OCI-LY7 (cell line): ENCODE results near the gene RNF26. TPM values are rescaled to one million over a fixed set of nuclear protein-coding genes. Genes with fewer than 3 reads are reported as not detected.

ENCODE experiments used
- BruUV-seq: library from RNA; stranded (reverse); fragments of 400-500 nt; replicated peaks from 2 replicates; lab custom pipeline; 2021; lab: Mats Ljungman, UMichigan
- CTCF ChIA-PET: fragments of 300-600 bp; sonication (Branson Sonifier 250); formaldehyde crosslinking; loops from one replicate; lab custom pipeline; 2022; ENCODE audit warnings: antibody characterized with exemption; ENCODE audit not compliant: unreplicated experiment; lab: Charles Lee
- POLR2A ChIA-PET: fragments of 300-600 bp; sonication (Branson Sonifier 250); formaldehyde crosslinking; loops from one replicate; lab custom pipeline; 2022; ENCODE audit warnings: antibody characterized with exemption; lab: Charles Lee
- DNase-seq: peaks from one replicate; pipeline ENCODE4 v3.0.0-alpha.2; 2015; ENCODE audit warnings: low spot score
- H2AFZ ChIP-seq: fragments of 200-600 bp; sonication (generic), shearing (Covaris generic); 2 replicates; pipeline ENCODE4 v1.6.1; 2014; ENCODE audit warnings: mild to moderate bottlenecking, antibody characterized with exemption, low read length, moderate library complexity
- H3K27ac ChIP-seq: fragments of 200-600 bp; sonication (generic); 2 replicates; pipeline ENCODE4 v1.5.1; 2014; ENCODE audit warnings: mixed run types, low read depth, mild to moderate bottlenecking, moderate library complexity, low read length, inconsistent platforms; ENCODE audit not compliant: poor library complexity, severe bottlenecking
- H3K36me3 ChIP-seq: fragments of 200-600 bp; sonication (generic); 2 replicates; pipeline ENCODE4 v1.6.1; 2014; ENCODE audit warnings: mild to moderate bottlenecking, antibody characterized with exemption, low read length, moderate library complexity, mixed read lengths; ENCODE audit not compliant: insufficient read depth
- H3K4me1 ChIP-seq: fragments of 200-600 bp; sonication (generic); 2 replicates; pipeline ENCODE4 v1.5.1; 2014; ENCODE audit warnings: mild to moderate bottlenecking, low read length; ENCODE audit not compliant: insufficient read depth, poor library complexity, severe bottlenecking
- H3K4me2 ChIP-seq: fragments of 200-600 bp; sonication (generic); 2 replicates; pipeline ENCODE4 v1.6.1; 2014; ENCODE audit warnings: mild to moderate bottlenecking, low read length
- H3K4me3 ChIP-seq: fragments of 200-600 bp; sonication (generic); 2 replicates; pipeline ENCODE4 v1.5.1; 2014; ENCODE audit warnings: mild to moderate bottlenecking, low read depth, low read length; ENCODE audit not compliant: poor library complexity, severe bottlenecking
- H3K79me2 ChIP-seq: fragments of 200-600 bp; sonication (generic); 2 replicates; pipeline ENCODE4 v1.6.1; 2016; ENCODE audit warnings: low read depth, mild to moderate bottlenecking, low read length, moderate library complexity, mixed read lengths; ENCODE audit not compliant: insufficient read depth
- H3K9me2 ChIP-seq: fragments of 200-600 bp; sonication (generic); 2 replicates; pipeline ENCODE4 v1.6.1; 2016; ENCODE audit warnings: mild to moderate bottlenecking, low read length, mixed read lengths; ENCODE audit not compliant: insufficient read depth
- H3K9me3 ChIP-seq: fragments of 200-600 bp; sonication (generic); 2 replicates; pipeline ENCODE4 v1.6.1; 2014; ENCODE audit warnings: mild to moderate bottlenecking, mixed run types, low read length, mixed read lengths
- H4K20me1 ChIP-seq: fragments of 200-600 bp; sonication (generic); 2 replicates; pipeline ENCODE4 v1.6.1; 2014; ENCODE audit warnings: mild to moderate bottlenecking, antibody characterized with exemption, low read length, moderate library complexity, mixed read lengths; ENCODE audit not compliant: insufficient read depth
- EZH2phosphoT487 ChIP-seq: fragments of 200-600 bp; sonication (generic); IDR thresholded peaks from 2 replicates; pipeline ENCODE4 v1.6.1; 2018; ENCODE audit warnings: low read depth, borderline replicate concordance, mild to moderate bottlenecking, mixed run types, antibody characterized with exemption, low read length, moderate library complexity, mixed read lengths
- intact Hi-C: fragments of 100-400 bp; cut with micrococcal nuclease; formaldehyde crosslinking; loops from one replicate; pipeline ENCODE4 v1.10.0; 2022; ENCODE audit not compliant: unreplicated experiment
- total RNA-seq, 2 experiments: library from RNA; depleted of rRNA in 1 of 2; stranded (reverse); fragments of >200 nt in 1 of 2; shearing (Covaris generic) in 1 of 2; gene quantifications; 2 replicates each; pipeline ENCODE4 v1.2.3, GENCODE V29; 2014 to 2022
- TF ChIP-seq, protein P1 (sequence below): fragments of 200-600 bp; sonication (generic); conservative IDR thresholded peaks from 2 replicates; pipeline ENCODE4 v1.5.1; 2014; ENCODE audit warnings: mild to moderate bottlenecking, antibody characterized with exemption, low read length, moderate library complexity, mixed read lengths

The RNF26 gene
- total RNA-seq, 2 experiments from 2014 or later, result 13.9 to 52.5 TPM

DNA sequence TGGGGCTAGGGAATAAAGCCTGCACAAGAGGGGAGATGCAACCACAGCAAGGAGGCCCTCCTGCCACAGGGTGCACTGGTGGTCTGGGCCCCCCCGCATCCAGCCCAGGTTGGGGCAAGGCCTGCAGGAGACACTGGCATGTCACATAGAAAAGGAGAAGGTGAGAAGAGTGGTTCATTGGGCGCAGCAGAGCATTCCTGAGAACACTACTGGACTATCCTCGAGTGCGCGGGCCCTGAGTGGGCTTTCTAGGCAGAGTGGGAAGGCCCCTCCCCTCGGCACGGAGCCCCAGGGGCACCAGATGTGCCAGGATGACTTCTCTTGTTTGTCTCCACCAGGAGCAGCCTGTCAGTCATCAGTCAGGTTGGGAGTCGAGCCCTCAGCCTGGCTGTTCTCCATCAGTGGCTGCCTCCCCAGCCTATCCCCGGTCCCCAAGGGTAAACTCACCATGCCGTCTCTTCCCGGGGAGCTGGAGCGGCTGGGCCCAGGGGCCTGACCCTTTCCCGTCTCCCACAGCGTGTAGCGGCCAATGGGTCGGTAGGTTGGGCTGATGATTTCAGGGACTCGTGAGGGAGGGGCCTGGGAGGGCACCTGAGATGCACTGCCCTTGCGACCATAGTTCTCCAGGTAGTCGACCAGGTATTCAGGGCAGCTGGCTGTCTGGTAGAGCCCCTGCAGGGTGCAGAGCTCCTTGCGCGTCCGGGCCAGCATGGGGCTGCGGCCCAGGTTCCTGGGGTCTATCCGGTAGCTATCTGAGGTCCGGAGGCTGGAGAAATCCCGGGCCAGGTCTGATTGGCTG, 38.1 kb downstream of the RNF26 start:
- no peak for DNase-seq
- no TSS peak for BruUV-seq
- no peaks in the 10 kb centered on the region for H4K20me1 ChIP-seq

DNA sequence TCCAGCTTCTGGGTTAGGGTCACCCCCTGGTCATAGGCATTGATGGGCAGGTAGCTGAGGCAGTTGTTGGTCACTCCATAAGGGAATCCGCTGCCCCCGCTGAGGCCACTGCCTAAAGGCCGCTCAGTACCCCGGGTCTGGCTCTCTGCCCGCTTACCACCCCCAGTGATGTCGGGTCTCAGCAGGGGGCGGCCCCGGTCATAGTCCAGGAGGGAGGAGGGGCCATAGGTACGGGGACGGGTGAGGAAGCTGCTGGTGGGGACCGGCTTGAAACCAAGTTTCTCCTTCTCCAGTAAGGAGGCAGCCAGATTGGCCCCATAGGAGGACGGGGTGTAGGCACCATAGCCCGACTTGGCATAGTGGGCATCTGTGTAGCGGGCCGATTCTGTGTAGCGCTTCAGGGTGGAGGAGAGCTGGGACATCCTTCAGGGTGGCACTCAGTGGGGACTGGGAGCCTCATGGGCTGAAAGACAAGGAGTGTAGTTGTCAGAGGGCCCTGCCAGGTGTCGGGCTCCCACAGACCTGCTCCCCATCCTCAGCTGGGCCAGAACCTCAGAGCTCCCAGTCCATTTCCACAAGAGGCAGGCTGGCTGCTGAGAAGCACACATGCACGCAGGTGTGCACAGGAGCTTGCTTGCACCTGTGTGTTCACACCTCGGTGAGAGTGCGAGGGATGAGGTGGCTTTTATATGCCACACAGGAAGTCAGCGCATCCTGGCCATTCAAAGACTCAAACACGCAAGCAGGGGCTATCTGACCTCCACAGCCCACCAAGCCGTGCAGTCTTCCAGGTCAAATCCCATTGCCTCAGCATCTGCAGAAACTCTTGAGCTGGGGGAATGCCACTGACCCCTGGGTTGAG, 39.0 kb downstream of the RNF26 start:
- Histone ChIP-seq H3K9me2 (no peaks in the 10 kb centered on the region), H3K9me3 (no peaks in the 10 kb centered on the region), H3K4me2 (peak overlapping the region; percentile 40), H3K36me3 (no peaks in the 10 kb centered on the region), H3K4me1 (peaks cover 77% of the 10 kb centered on the region), H3K27ac (peak overlapping the region; percentile 47), H3K79me2 (no peaks in the 10 kb centered on the region), H4K20me1 (no peaks in the 10 kb centered on the region), H2AFZ (no peak overlapping the region), H3K4me3 (no peak overlapping the region)
- peak; percentile 57 for DNase-seq
- no TSS peak for BruUV-seq
- intact Hi-C loops, result loop anchor here (5.0 kb wide), 1 partner anchor 51 kb away; no protein-coding TSS in a partner anchor
- ChIA-PET CTCF (interaction anchor here (0.5 to 2.1 kb wide), 11 partner anchors 9 to 317 kb away, joined by 3 to 24 read pairs (median 5); partner anchors contain the start of gene CBL), POLR2A (interaction anchor here (0.6 to 4.4 kb wide), 6 partner anchors 11 to 63 kb away, joined by 3 to 26 read pairs (median 4); no protein-coding TSS in a partner anchor)
- TF ChIP-seq, protein P1, sequence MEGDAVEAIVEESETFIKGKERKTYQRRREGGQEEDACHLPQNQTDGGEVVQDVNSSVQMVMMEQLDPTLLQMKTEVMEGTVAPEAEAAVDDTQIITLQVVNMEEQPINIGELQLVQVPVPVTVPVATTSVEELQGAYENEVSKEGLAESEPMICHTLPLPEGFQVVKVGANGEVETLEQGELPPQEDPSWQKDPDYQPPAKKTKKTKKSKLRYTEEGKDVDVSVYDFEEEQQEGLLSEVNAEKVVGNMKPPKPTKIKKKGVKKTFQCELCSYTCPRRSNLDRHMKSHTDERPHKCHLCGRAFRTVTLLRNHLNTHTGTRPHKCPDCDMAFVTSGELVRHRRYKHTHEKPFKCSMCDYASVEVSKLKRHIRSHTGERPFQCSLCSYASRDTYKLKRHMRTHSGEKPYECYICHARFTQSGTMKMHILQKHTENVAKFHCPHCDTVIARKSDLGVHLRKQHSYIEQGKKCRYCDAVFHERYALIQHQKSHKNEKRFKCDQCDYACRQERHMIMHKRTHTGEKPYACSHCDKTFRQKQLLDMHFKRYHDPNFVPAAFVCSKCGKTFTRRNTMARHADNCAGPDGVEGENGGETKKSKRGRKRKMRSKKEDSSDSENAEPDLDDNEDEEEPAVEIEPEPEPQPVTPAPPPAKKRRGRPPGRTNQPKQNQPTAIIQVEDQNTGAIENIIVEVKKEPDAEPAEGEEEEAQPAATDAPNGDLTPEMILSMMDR, result no peak
- TF ChIP-seq EZH2phosphoT487, result no peak

More for the DNA sequence above, 38.1 kb downstream of the RNF26 start:
- ChIA-PET CTCF (interaction anchor here (0.6 to 2.1 kb wide), 3 partner anchors 8 to 35 kb away, joined by 5 to 14 read pairs (median 5); no protein-coding TSS in a partner anchor), POLR2A (interaction anchor here (0.6 to 4.4 kb wide), 3 partner anchors 10 to 32 kb away, joined by 3 to 26 read pairs (median 7); no protein-coding TSS in a partner anchor)
- TF ChIP-seq, protein P1, result no peak
- no peak for TF ChIP-seq EZH2phosphoT487
- Histone ChIP-seq H3K9me2 (no peaks in the 10 kb centered on the region), H2AFZ (no peak overlapping the region), H3K79me2 (no peaks in the 10 kb centered on the region), H3K36me3 (no peaks in the 10 kb centered on the region), H3K4me2 (no peak overlapping the region), H3K9me3 (no peaks in the 10 kb centered on the region), H3K4me3 (no peak overlapping the region), H3K4me1 (peaks cover 77% of the 10 kb centered on the region), H3K27ac (no peak overlapping the region)
- intact Hi-C loops, result loop anchor here (5.0 kb wide), 1 partner anchor 50 kb away; no protein-coding TSS in a partner anchor
